HG03342 (cell line): ENCODE data around the gene ALOX15.
"Not testable (repeated sequence)": the region's sequence is repeated elsewhere in the genome, so short reads cannot be mapped to it uniquely, and the experiment has no call there.

Experiments
- ATAC-seq: cut with Tn5 transposase; IDR thresholded peaks from one replicate; pipeline ENCODE4 v1.9.1; 2021; ENCODE audit warnings: mild to moderate bottlenecking, moderate library complexity; ENCODE audit not compliant: unreplicated experiment

The ALOX15 gene, protein sequence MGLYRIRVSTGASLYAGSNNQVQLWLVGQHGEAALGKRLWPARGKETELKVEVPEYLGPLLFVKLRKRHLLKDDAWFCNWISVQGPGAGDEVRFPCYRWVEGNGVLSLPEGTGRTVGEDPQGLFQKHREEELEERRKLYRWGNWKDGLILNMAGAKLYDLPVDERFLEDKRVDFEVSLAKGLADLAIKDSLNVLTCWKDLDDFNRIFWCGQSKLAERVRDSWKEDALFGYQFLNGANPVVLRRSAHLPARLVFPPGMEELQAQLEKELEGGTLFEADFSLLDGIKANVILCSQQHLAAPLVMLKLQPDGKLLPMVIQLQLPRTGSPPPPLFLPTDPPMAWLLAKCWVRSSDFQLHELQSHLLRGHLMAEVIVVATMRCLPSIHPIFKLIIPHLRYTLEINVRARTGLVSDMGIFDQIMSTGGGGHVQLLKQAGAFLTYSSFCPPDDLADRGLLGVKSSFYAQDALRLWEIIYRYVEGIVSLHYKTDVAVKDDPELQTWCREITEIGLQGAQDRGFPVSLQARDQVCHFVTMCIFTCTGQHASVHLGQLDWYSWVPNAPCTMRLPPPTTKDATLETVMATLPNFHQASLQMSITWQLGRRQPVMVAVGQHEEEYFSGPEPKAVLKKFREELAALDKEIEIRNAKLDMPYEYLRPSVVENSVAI

DNA sequence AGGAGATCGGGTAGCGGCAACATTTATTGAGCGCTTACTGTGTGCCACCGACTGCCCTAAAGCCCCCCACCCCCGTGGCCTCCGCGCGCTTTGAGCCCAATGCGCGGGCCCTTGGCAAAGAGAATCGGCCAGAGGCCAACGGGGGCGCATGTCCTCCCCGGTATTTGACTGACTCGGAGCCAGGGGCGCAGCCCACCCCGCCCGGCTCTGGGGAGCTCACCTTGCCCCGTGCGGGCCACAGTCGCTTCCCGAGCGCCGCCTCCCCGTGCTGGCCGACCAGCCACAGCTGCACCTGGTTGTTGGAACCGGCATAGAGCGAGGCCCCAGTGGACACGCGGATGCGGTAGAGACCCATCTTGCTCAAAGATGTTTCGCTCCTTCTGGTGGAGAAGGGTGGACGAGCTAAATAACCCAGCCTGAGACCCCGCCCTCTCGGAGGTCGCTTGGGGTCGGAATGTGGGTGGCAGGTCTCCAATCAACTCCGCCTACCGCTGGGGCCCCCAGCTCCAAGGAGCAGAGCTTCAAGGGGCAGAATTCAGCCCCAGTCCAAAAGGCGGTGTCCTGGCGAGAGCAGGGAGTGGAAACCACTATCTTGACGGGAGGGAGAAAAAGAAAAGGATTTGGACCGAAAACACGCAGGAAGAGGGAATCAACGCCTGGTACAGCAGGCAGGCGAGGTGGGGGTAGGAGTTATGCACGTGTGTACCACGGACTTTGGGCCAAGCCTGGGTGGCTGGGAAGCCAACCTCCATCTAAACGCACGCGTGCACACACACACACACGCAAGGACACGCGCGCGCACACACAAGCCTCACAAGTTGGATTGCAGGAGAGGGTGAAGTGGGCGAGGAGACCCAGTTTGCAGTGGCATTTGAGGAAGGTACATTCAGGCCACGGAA, at the start of gene ALOX15:
Gene ALOX15 (minus strand): TSS at position 382 of the 899 bp plus-strand sequence. CDS start 27 bp downstream, at position 355.
- ATAC-seq, result no peak

DNA sequence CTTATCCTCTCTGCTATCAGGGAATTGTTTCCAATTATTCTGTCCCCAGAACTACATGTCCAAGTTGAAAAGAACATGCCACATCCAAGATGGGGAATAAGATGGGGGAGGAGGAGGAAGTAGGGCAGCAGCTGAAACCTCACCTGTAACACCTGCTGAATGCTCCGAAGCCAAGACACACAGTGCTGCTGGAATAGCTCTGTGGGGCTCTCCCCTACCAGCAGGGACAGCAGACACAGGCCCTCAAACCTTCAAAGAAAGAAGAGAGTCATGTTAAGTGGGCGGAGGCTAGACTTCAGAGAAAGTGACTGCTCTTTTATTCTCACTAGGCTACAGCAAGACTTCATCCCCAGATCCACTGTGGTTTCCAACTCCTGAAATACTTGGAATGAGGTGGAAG, 49.3 kb upstream of the ALOX15 start:
- no peak for ATAC-seq

DNA sequence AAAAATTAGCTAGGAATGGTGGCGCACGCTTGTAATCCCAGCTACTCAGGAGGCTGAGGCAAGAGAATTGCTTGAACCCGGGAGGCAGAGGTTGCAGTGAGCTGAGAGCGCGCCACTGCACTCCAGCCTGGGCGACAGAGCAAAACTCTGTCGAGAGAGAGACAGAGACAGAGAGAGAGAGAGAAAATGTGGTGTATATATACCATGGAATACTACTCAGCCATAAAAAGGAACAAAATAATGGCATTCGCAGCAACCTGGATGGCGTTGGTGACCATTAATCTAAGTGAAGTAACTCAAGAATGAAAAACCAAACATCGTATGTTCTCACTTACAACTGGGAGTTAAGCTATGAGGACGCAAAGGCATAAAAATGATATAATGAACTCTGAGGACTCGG, 48.4 kb upstream of the ALOX15 start:
- ATAC-seq, result not testable (repeated sequence)

DNA sequence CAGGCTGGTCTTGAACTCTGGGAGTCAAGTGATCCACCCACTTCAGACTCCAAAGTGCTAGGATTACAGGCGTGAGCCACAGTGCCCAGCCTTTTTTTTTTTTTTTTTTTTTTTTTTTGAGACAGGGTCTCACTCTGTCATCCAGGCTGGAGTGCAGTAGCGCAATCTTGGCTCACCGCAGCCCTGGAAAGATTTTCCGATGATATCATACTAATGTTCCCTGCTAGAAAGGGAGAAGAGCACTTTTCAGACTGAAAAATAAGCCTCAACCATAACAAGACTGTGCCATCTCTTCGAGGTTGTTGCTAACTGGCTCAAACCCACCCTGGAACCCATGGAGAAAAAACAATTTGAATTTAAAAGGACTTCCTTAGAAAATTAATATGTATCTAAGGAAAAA, 42.3 kb upstream of the ALOX15 start:
- not testable (repeated sequence) for ATAC-seq

DNA sequence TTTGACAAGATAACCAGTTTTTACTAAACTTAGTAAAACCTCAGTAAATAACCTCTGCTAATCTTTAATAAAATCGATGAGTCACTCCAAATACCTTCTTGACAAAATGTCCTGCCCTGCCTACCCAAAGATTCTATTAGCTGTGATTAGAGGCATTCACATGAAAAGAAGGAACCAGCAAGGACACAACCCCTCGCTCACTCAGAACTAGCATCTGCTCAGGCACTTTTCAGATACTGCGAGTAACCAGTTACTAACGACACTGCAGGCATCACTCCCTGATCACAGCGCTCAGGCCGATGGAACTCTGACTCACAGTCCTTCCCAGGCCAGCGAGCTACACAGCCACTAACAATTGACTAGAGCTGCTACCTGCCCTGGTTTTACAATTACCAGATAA, 38.2 kb upstream of the ALOX15 start:
- ATAC-seq, result no peak

- ATAC-seq, result no peak
Measured at GRCh38 chr17:4678448-4679026, 37.1 kb upstream of the ALOX15 start.

DNA sequence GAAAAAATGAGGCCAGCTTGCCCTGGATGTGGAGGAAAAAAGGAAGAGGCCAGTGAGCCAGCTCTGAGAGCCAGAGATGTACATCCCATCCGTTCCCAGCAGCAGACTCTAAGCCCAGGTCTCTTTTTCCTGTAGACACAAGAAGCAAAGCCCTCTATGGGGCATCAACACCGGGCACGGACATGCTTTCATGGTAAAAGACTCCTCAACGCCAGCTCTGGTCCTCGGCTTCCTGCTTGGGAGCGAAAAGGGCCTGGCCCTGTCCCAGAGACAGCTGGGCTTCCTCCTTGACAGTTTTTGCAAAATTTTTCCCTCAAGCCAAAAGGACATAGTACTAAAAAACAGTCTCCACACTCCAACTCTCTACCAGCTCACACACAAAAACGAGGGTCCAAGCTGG, 35.3 kb upstream of the ALOX15 start:
- no peak for ATAC-seq

DNA sequence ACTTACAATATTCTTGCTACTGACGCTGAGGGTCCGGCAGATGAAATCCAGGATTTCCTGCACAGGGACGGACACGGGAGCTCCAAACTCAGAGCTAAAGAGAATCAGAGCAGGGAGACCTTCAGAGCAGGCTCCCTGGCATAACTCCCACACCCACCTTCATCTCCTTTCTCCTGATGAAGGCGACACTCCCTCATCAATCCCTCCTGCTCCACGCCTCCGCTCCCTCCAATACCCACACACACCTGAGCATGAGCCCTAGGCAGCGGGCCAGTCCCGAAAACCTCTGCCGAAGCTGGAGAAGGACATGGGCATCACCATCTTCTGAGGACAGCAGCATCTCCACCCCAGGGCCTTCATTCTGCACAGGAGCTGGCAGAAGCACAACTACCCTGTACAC, 34.3 kb upstream of the ALOX15 start:
- ATAC-seq, result no peak

DNA sequence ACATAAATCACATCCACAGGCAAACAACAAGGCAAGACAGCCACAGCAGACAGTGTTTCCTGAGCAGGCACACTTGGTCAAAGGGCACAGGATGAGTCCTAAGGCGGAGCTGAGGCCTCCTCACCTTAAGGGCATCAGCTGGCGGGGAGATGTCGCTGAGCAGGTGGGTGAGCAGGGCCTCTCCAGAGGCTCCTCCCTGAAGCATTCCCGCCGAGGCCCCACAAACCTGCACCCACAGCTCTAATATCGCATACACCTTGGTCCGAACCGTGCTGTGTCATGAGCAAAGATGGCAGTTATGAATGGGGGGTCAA, 33.2 kb upstream of the ALOX15 start:
- ATAC-seq, result no peak

DNA sequence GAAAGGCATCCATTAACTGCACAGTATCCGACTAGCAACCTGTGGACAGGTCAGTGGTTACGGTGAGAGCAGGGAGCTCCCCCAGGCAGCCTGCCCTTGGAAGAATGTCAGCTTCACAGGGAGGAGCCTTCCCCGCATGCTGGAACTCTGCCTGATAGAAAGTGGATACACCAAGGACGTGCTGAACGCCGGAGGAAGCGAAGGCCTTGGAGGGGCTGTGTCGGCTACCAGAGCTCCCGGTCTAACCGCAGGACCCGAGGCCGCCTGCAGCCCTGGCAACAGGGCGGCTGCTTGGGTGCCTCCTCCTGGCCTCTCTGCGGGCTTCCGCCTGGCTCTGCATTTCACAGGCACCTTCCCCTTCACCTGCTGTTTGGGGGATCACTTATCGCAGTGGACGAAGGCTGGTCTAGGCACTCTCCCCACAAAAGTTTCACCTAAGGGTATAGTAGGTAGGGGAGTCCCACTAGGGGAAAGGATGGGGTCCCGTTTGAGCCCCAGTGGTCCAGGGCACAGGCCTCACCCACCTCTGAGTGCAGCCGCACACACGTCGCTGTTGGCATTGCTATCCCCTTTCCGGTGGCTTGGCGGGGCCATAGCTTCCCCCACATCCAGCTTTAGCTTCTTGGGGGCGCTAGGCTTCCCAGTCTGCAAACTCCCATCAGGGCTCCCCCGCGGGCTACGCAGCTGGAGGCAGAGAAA, 32.7 kb upstream of the ALOX15 start:
- ATAC-seq, result no peak

DNA sequence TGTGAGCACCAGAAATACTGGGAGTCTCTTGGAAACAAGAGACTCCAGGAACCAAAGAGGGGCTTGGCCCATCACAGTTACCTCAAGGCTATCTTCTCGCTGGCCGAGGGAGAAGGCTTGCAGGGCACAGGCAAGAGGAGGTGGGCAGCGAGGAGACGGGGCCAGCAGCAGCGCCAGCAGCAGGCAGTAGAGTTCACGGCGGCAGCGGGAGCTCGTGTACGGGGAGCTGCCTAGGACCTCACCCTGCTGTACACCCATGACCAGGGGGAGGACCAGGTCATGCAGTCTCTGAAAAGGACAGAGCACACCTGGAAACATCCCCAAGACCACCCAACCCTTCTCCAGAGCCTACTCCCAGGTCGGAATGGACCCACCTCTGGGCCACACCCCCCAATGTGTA, 31.7 kb upstream of the ALOX15 start:
- no peak for ATAC-seq

- ATAC-seq, result no peak
Measured at GRCh38 chr17:4672751-4673150, 31.3 kb upstream of the ALOX15 start.

DNA sequence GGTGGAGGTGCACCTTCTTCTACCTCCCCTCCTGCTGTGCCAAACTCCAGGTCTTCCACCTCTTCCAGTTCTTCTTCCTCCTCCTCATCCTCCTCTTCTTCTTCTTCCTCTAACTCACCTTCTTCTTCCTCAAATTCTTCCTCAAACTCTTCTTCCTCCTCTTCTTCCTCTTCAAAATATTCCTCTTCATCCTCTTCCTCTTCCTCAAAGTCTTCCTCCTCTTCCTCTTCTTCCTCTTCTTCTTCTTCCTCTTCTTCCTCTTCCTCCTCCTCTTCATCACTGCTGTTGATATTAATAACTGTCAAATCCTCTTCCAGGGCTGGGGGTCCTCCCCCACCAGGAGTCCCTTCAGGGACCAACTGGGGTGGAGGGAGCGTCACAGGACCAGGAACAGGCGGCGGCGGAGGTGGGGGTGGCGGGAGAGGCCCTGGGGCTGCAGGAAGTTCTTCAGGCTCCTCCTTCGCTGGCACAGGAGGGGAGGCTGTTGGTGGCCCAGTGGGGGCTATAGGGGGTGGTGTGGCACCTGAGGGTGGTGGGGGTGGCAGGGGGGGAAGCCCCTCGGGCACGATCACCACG, 30.7 kb upstream of the ALOX15 start:
- no peak for ATAC-seq

DNA sequence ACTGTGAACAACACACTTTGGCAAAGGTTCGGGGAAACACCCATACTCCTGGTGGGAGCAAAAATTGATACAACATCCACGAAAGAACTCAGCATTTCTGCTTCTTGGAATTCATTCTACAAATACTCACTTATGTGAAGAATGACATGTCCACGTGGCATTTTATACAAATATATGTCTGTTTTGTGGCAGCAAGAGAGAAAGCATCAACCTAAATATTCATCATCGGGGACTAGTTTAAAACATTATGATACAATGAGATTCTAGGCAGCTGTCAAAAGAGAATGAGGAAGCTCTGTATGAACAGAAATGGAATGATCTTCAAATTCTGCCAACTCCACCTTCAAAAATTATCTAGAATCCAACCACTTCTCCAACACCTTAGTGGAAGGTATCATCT, 25.7 kb upstream of the ALOX15 start:
- ATAC-seq, result no peak

DNA sequence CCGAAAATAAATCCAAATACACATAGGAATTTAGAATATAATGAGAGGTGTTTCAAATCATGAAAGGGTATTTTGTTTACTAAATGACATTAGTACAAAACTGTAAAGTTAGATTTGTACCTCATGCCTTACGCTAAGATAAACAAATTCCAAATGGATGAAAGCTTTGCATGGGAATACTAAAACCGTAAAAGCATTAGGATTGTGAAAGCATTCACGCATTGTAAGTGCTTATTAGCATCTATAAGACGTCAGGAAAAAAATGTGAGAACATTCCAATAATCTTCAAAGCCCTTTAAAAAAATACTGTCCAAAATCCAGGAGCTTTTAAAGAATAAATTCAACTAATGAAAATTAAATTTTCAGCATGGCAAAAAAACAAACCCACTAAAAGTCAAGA, 24.8 kb upstream of the ALOX15 start:
- ATAC-seq, result no peak

DNA sequence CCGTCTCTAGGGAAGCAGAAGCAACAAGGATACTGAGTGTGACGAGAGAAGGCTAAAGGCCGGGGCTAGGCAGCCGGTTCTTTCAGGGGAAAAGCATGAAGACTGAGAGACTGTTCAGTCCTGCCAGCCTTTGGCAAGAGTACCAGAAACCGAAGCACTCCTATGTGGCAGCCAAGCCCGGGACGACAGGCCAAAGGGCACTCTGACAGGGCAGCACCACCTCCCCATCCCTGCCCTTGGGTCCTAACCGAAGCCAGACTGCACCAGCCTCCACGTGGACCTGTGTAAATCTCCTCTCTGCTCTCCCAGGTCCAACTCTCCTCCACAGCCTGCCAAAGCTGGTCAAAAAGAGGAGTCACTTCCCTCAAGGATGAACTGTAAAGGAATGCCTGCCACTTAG, 23.5 kb upstream of the ALOX15 start:
- no peak for ATAC-seq

DNA sequence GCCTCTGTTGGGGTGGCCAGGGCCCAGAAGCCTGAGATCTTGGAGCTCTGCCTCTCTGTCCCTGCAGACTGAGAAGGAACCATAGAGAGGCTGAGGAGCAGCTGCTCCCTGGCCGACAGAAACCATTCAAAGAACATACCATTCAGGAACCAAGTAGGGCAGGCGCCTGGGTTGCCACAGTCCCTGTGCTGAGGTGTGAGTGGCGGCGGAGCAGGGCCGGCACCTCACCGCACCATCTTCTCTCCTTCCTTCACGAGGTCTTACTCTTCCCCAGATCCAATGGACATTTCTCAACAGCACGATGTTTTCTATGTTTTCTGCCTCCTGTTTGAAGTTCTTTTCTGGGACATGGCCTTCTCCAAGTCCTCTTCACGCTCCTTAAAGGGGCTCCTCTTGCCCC, 22.8 kb upstream of the ALOX15 start:
- ATAC-seq, result no peak

DNA sequence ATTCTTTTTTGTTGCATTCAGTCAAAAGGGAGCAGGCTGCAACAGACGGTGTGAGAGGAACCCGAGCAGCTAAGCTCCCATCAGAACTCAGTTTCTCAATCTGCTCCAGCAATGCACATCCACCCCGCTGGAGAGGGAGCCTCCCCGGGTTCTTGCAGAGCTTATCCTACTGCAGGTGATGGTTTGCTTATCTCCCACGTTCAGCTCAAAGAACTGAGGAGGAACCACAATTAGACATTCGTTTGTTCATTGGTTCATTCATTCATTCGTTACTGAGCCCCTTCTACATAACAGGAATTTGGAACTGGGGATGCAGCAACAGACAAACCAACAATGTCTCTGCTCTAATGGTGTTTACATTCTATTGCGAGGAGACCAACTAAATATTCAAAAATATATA, 22.2 kb upstream of the ALOX15 start:
- ATAC-seq, result no peak

DNA sequence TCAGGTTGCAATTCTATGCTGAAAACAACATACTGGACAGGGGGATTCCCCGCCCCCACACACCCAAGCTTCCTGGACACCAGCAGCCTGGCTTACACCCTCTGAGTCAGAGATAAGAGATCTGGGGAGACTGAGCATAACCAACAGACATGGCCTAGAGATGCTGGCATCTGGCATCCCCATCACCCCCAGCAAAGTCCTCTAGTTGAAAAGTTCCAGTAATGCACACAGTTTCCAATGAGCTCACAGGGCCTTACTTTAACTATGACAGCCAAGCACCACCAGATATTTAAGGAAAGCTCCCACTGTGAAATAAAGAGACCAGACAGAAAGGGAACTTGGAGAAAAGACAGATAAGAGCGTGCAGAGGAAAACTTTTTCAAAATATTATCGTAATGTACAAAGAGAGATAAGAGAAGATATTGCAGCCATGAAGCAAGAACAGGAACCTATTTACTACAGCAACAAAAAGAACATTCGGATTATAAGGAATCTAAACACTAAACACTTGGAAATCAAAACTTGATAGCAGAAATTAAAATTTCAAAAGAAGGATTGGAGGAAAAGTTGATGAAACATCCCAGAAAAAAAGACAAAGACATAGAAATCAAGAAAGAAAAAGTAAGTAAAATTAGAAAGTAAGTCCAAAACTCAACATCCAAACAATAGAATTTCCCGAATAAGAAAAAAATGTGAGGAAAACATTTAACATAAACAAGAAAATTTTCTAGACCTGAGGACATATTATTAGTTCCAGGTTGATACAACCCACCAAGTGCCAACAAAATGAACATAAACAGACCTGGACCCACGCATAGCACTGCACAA, 17.2 kb upstream of the ALOX15 start:
- no peak for ATAC-seq

- no peak for ATAC-seq
Measured at GRCh38 chr17:4657678-4658077, 16.2 kb upstream of the ALOX15 start.
